HepG2 (cell line): Measurements from ENCODE around the gene IPO13. TPM values are rescaled to one million over a fixed set of nuclear protein-coding genes. Genes with fewer than 3 reads are reported as not detected.

Experiments
- ATAC-seq: fragments of 200-7000 bp; cut with Tn5 transposase; 3 replicates; pipeline ENCODE4 v1.9.1; 2020; ENCODE audit warnings: mild to moderate bottlenecking, moderate library complexity
- BruUV-seq: library from RNA; stranded (reverse); fragments of 400-500 nt; replicated peaks from 2 replicates; lab custom pipeline; 2021; lab: Mats Ljungman, UMichigan
- CTCF ChIA-PET: fragments of 300-600 bp; formaldehyde crosslinking; extraction: SDS; loops from one replicate; lab custom pipeline; 2021; ENCODE audit warnings: low total read pairs, inconsistent platforms, low intra/inter-chr PET ratio; lab: Yijun Ruan, JAX
- POLR2A ChIA-PET: fragments of 350-600 bp; sonication (Branson Sonifier 250); formaldehyde crosslinking; loops from one replicate; lab custom pipeline; 2020; ENCODE audit warnings: antibody characterized with exemption, inconsistent platforms; lab: Yijun Ruan, JAX
- DNase-seq: peaks from one replicate; pipeline ENCODE4 v3.0.0-alpha.2; 2015; ENCODE audit warnings: low spot score
- FAIRE-seq: peaks from 3 replicates; lab custom pipeline; 2011; peaks lifted over from hg19 to GRCh38; lab: Jason Lieb, UNC
- H2AFZ ChIP-seq: one replicate; pipeline ENCODE4 v1.6.1; 2011; ENCODE audit warnings: low read length, inconsistent platforms
- H3K27ac ChIP-seq: fragments of 300-600 bp; 3 replicates; pipeline ENCODE4 v1.8.0; 2011; ENCODE audit warnings: mixed run types, mild to moderate bottlenecking, mixed read lengths, low read length, inconsistent platforms; ENCODE audit not compliant: insufficient read depth; ENCODE audit errors: extremely low read length
- H3K27me3 ChIP-seq, 2 experiments: fragments of 200-600 bp in 1 of 2; 2 replicates in 1 of 2; 3 replicates in 1 of 2; pipeline versions ENCODE4 v1.6.0 to v1.8.0; 2011; ENCODE audit warnings: low read length in 2 of 2, mild to moderate bottlenecking in 2 of 2, moderate library complexity in 2 of 2, inconsistent platforms in 1 of 2; ENCODE audit not compliant: insufficient read depth in 2 of 2, control insufficient read depth in 1 of 2
- H3K36me3 ChIP-seq, 2 experiments: fragments of 200-600 bp in 1 of 2; replicated peaks in 1 of 2; 2 replicates in 1 of 2; 3 replicates in 1 of 2; pipeline versions ENCODE4 v1.5.1 to v1.8.0; 2011; ENCODE audit warnings: low read length in 2 of 2, inconsistent platforms in 1 of 2; ENCODE audit not compliant: insufficient read depth in 2 of 2, control insufficient read depth in 1 of 2
- H3K4me1 ChIP-seq: 2 replicates; pipeline ENCODE4 v1.5.1; 2012; ENCODE audit warnings: low read length, inconsistent platforms; ENCODE audit not compliant: insufficient read depth
- H3K4me2 ChIP-seq: 2 replicates; pipeline ENCODE4 v1.6.0; 2011; ENCODE audit warnings: low read depth, low read length, inconsistent platforms
- H3K4me3 ChIP-seq, 3 experiments: fragments of 200-600 bp in 1 of 3; sonication (generic), shearing (Covaris generic) in 1 of 3; replicated peaks in 1 of 3; 2 replicates each; pipeline ENCODE4 v1.5.1; 2011 to 2016; ENCODE audit warnings: low read length in 3 of 3, inconsistent platforms in 2 of 3, low read depth in 2 of 3, mild to moderate bottlenecking in 2 of 3, control low read depth in 1 of 3, mixed read lengths in 1 of 3; ENCODE audit not compliant: insufficient read depth in 1 of 3
- H3K79me2 ChIP-seq: one replicate; pipeline ENCODE4 v1.6.1; 2011; ENCODE audit warnings: low read length, inconsistent platforms; ENCODE audit not compliant: insufficient read depth
- H3K9ac ChIP-seq: 2 replicates; pipeline ENCODE4 v1.6.0; 2011; ENCODE audit warnings: mild to moderate bottlenecking, low read depth, low read length, inconsistent platforms; ENCODE audit not compliant: insufficient read depth
- H3K9me3 ChIP-seq: 2 replicates; pipeline ENCODE4 v1.5.1; 2012; ENCODE audit warnings: mild to moderate bottlenecking, low read length
- H4K20me1 ChIP-seq: 2 replicates; pipeline ENCODE4 v1.6.0; 2011; ENCODE audit warnings: inconsistent platforms, mild to moderate bottlenecking, low read length, moderate library complexity; ENCODE audit not compliant: insufficient read depth
- DMAP1 ChIP-seq: IDR thresholded peaks from 2 replicates; pipeline ENCODE4 v1.6.1; 2016
- HNRNPLL ChIP-seq: fragments of 200-400 bp; formaldehyde crosslinking; IDR thresholded peaks from 2 replicates; pipeline ENCODE4 v1.6.1; 2017; ENCODE audit warnings: mild to moderate bottlenecking, low read depth, low read length; ENCODE audit not compliant: poor library complexity, severe bottlenecking
- JUN ChIP-seq: sonication (generic); formaldehyde crosslinking; IDR thresholded peaks from 2 replicates; pipeline ENCODE4 v1.4.0; 2020; ENCODE audit warnings: mild to moderate bottlenecking, missing genetic modification reagents
- KDM5A ChIP-seq: fragments of 200-600 bp; sonication (generic); IDR thresholded peaks from 2 replicates; pipeline ENCODE4 v1.7.0; 2018; ENCODE audit warnings: antibody characterized with exemption, mild to moderate bottlenecking, low read length, borderline replicate concordance
- KLF11 ChIP-seq: IDR thresholded peaks from 2 replicates; pipeline ENCODE4 v1.6.1; 2016; ENCODE audit warnings: missing compliant biosample characterization
- MEIS1 ChIP-seq: sonication (generic); formaldehyde crosslinking; IDR thresholded peaks from 2 replicates; pipeline ENCODE4 v1.9.0; 2021; ENCODE audit warnings: mild to moderate bottlenecking, missing genetic modification reagents, moderate library complexity, borderline replicate concordance
- NFYB ChIP-seq: sonication (generic); formaldehyde crosslinking; IDR thresholded peaks from 2 replicates; pipeline ENCODE4 v1.4.0; 2020; ENCODE audit warnings: missing genetic modification reagents
- NFYC ChIP-seq: IDR thresholded peaks from 2 replicates; pipeline ENCODE4 v1.6.1; 2016; ENCODE audit warnings: missing genetic modification reagents, missing compliant biosample characterization
- RFX5 ChIP-seq: IDR thresholded peaks from 2 replicates; pipeline ENCODE4 v1.6.1; 2011; ENCODE audit warnings: low read depth, low read length, improper control_type of control experiment
- ZFP36 ChIP-seq: fragments of 150-350 bp; IDR thresholded peaks from 2 replicates; pipeline ENCODE4 v1.6.1; 2018; ENCODE audit warnings: borderline replicate concordance, low read length, low read depth; ENCODE audit not compliant: partially characterized antibody
- ZNF34 ChIP-seq: sonication (generic); formaldehyde crosslinking; IDR thresholded peaks from 2 replicates; pipeline ENCODE4 v1.4.0; 2020; ENCODE audit warnings: mild to moderate bottlenecking, missing genetic modification reagents, borderline replicate concordance
- WGBS: methylation state at CpG from one replicate; pipeline ENCODE4 v1.1.6; 2017; ENCODE audit warnings: low lambda C conversion rate; 5-methylcytosine and 5-hydroxymethylcytosine counted together
- in situ Hi-C: cut with HindIII; loops from 2 replicates; pipeline ENCODE4 v1.10.0; 2017; ENCODE audit warnings: low pct_unique_long_range_greater_than_20kb; ENCODE audit not compliant: extremely low pct_ligation_motif_present
- intact Hi-C: fragments of 100-400 bp; cut with micrococcal nuclease; formaldehyde crosslinking; loops from one replicate; pipeline ENCODE4 v1.10.0; 2022; ENCODE audit not compliant: unreplicated experiment
- polyA plus RNA-seq, 8 experiments: library from polyadenylated mRNA; depleted of rRNA in 3 of 8; stranded (reverse) in 7 of 8; unstranded in 1 of 8; fragments of >200 nt; fragmentation: Illumina TruSeq in 4 of 8; extraction: Trizol in 4 of 8; gene quantifications; 2 replicates each; pipeline versions ENCODE4 v1.2.1 to v1.2.3, GENCODE V29; 2011 to 2016; ENCODE audit warnings: low read depth in 4 of 8, missing spikeins in 1 of 8, mixed read lengths in 1 of 8; ENCODE audit not compliant: insufficient read depth in 1 of 8
- total RNA-seq, 5 experiments: library from RNA; depleted of rRNA; stranded (reverse); fragments of >200 nt; fragmentation: Illumina TruSeq; extraction: Trizol; gene quantifications; 2 replicates each; pipeline ENCODE4 v1.2.3, GENCODE V29; 2016; ENCODE audit warnings: low read depth in 1 of 5
- TF ChIP-seq, protein P1 (sequence below): sonication (generic); formaldehyde crosslinking; IDR thresholded peaks from 2 replicates; pipeline ENCODE4 v1.5.1; 2020; ENCODE audit warnings: mild to moderate bottlenecking, missing genetic modification reagents, moderate library complexity
- TF ChIP-seq, protein P2 (sequence below): sonication (generic); formaldehyde crosslinking; IDR thresholded peaks from 2 replicates; pipeline ENCODE4 v1.5.0; 2020; ENCODE audit warnings: mild to moderate bottlenecking, missing genetic modification reagents, moderate library complexity
- TF ChIP-seq, protein P3 (sequence below): sonication (generic); formaldehyde crosslinking; IDR thresholded peaks from 2 replicates; pipeline ENCODE4 v1.5.1; 2020; ENCODE audit warnings: missing genetic modification reagents, mild to moderate bottlenecking, borderline replicate concordance

The IPO13 gene
- total and polyA plus RNA-seq, 2 of the 13 experiments (the other 11 are each of a cell fraction or from before 2014, with no cell fraction given): 12.9 to 15.6 TPM

DNA sequence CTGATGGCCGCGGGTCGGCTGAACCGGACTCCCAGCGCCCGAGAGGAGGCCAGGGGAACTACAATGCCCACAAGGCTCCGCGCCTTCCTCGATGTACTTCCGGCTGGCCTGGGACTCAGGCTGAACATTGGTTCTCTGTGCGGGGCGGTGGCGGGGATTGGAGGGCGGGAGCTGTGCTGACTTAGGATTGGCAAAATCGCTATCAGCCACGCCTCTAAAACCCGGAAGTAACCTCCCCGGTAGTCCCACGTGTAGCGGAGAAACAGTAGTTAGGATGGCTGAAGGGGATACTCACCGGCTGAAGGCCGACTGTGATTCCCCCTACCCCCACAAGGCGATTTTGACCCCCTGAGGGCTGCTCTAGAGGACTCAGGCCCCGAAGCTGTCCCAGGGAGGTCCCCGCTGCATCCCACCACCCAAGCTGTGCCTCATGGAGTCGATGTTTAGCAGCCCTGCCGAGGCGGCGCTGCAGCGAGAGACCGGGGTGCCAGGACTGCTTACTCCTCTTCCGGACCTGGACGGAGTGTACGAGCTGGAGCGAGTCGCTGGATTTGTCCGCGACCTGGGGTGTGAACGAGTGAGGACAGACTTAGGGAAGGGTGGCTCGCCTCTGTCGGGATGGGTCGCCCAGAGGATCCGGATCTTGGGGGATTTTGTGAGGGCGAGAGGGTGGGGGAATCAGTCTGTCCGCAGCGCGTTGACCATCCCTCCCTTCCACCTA lies 23.2 kb downstream of the IPO13 start, which contains the start of gene DPH2:
Gene DPH2, plus strand, starts transcription at position 265 of the 721 bp plus-strand sequence. Its CDS starts 166 bp downstream, at position 431.
- ATAC-seq: peak; percentile 95
- CTCF ChIA-PET: no interaction called here
- WGBS: 1% methylated on average over 23 of the region's 47 CpGs
- TSS peak; percentile 49 for BruUV-seq
- Histone ChIP-seq H3K4me3 (peak within 1 kb of the TSS; percentile 80 to 94 (median 91)), H3K79me2 (peaks cover 11% of the 10 kb centered on the region), H2AFZ (no peak within 1 kb of the TSS), H3K36me3 (peaks cover 0 to 1% of the 10 kb centered on the region in 2 experiments; a peak in 1 of 5 replicates), H3K9ac (peak within 1 kb of the TSS; percentile 76), H3K27me3 (no peaks in the 10 kb centered on the region), H3K27ac (no peak within 1 kb of the TSS), H3K4me2 (peak within 1 kb of the TSS; percentile 75), H3K9me3 (no peaks in the 10 kb centered on the region), H4K20me1 (no peaks in the 10 kb centered on the region), H3K4me1 (peaks cover 22% of the 10 kb centered on the region)
- FAIRE-seq: peak; percentile 96
- DNase-seq: peak; percentile 96
- intact Hi-C loops (loop anchor here (1.0 kb wide), 1 partner anchor 23 kb away; no protein-coding TSS in a partner anchor), in situ Hi-C loops (no loop called here)
- POLR2A ChIA-PET: interaction anchor here (0.9 to 1.9 kb wide), 10 partner anchors 8 to 63 kb away, joined by 3 to 10 read pairs (median 4); partner anchors contain the start of genes B4GALT2, IPO13 and SLC6A9
- TF ChIP-seq KLF11 (CRISPR knock-in tag) (no peak), MEIS1 (CRISPR knock-in tag) (no peak), ZNF34 (no peak), NFYC (CRISPR knock-in tag) (peak; percentile 92), DMAP1 (CRISPR knock-in tag) (peak; percentile 77; the same call in 1 of the 2 replicates), RFX5 (no peak), HNRNPLL (peak; percentile 43), NFYB (peak; percentile 89), KDM5A (peak; percentile 84), JUN (no peak), ZFP36 (no peak)
- TF ChIP-seq, protein P1, sequence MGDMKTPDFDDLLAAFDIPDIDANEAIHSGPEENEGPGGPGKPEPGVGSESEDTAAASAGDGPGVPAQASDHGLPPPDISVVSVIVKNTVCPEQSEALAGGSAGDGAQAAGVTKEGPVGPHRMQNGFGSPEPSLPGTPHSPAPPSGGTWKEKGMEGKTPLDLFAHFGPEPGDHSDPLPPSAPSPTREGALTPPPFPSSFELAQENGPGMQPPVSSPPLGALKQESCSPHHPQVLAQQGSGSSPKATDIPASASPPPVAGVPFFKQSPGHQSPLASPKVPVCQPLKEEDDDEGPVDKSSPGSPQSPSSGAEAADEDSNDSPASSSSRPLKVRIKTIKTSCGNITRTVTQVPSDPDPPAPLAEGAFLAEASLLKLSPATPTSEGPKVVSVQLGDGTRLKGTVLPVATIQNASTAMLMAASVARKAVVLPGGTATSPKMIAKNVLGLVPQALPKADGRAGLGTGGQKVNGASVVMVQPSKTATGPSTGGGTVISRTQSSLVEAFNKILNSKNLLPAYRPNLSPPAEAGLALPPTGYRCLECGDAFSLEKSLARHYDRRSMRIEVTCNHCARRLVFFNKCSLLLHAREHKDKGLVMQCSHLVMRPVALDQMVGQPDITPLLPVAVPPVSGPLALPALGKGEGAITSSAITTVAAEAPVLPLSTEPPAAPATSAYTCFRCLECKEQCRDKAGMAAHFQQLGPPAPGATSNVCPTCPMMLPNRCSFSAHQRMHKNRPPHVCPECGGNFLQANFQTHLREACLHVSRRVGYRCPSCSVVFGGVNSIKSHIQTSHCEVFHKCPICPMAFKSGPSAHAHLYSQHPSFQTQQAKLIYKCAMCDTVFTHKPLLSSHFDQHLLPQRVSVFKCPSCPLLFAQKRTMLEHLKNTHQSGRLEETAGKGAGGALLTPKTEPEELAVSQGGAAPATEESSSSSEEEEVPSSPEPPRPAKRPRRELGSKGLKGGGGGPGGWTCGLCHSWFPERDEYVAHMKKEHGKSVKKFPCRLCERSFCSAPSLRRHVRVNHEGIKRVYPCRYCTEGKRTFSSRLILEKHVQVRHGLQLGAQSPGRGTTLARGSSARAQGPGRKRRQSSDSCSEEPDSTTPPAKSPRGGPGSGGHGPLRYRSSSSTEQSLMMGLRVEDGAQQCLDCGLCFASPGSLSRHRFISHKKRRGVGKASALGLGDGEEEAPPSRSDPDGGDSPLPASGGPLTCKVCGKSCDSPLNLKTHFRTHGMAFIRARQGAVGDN (CRISPR knock-in tag): peak; percentile 59
- TF ChIP-seq, protein P2, sequence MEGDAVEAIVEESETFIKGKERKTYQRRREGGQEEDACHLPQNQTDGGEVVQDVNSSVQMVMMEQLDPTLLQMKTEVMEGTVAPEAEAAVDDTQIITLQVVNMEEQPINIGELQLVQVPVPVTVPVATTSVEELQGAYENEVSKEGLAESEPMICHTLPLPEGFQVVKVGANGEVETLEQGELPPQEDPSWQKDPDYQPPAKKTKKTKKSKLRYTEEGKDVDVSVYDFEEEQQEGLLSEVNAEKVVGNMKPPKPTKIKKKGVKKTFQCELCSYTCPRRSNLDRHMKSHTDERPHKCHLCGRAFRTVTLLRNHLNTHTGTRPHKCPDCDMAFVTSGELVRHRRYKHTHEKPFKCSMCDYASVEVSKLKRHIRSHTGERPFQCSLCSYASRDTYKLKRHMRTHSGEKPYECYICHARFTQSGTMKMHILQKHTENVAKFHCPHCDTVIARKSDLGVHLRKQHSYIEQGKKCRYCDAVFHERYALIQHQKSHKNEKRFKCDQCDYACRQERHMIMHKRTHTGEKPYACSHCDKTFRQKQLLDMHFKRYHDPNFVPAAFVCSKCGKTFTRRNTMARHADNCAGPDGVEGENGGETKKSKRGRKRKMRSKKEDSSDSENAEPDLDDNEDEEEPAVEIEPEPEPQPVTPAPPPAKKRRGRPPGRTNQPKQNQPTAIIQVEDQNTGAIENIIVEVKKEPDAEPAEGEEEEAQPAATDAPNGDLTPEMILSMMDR (CRISPR knock-in tag): peak; percentile 40
- TF ChIP-seq, protein P3, sequence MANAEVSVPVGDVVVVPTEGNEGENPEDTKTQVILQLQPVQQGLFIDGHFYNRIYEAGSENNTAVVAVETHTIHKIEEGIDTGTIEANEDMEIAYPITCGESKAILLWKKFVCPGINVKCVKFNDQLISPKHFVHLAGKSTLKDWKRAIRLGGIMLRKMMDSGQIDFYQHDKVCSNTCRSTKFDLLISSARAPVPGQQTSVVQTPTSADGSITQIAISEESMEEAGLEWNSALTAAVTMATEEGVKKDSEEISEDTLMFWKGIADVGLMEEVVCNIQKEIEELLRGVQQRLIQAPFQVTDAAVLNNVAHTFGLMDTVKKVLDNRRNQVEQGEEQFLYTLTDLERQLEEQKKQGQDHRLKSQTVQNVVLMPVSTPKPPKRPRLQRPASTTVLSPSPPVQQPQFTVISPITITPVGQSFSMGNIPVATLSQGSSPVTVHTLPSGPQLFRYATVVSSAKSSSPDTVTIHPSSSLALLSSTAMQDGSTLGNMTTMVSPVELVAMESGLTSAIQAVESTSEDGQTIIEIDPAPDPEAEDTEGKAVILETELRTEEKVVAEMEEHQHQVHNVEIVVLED (CRISPR knock-in tag): peak; percentile 61
